ENCODE measurements around the gene NIT1. TPM values are rescaled to one million over a fixed set of nuclear protein-coding genes. Genes with fewer than 3 reads are reported as not detected.

The NIT1 gene
- total and polyA plus RNA-seq, 8 donors = 8.8 to 77.9 (median 24.1) TPM

DNA sequence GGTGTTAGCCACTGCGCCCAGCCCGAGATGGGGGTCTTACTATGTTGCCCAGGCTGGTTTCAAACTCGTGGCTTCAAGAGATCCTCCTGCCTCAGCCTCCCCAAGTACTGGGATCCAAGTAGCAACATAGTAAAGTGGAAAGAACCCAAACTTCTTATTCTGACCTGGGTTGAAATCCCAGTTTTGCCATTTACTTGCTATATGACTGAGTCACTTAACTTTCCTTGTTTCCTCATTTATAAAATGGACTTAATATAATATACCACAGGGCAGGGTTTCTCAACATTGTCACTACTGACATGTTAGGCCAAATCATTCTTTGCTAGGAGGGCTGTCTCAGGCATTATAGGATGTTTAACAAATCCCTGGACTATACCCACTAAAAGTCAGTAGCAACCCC lies 6.8 kb upstream of the NIT1 start:
- H3K4me3 ChIP-seq = no peak overlapping the region
- H3K36me3 ChIP-seq = peaks cover 0 to 23% (median 16%) of the 10 kb centered on the region in 4 donors
- no peaks in the 10 kb centered on the region for H3K9me3 ChIP-seq
- H3K27ac ChIP-seq = no peak overlapping the region
- intact Hi-C loops (cut with DNase I; ENCODE audit: low total_unique reads) = no loop called here
- 90 to 100% (median 98%) methylated on average over 3 of the region's 3 CpGs for WGBS, 5 donors
- DNase-seq = no peak
- no peaks in the 10 kb centered on the region for H3K27me3 ChIP-seq
- peaks cover 12 to 48% (median 31%) of the 10 kb centered on the region in 4 donors for H3K4me1 ChIP-seq
- no peak for TF ChIP-seq POLR2AphosphoS5 (IDR thresholded peaks at IDR 0.05)
- TF ChIP-seq, protein P1, sequence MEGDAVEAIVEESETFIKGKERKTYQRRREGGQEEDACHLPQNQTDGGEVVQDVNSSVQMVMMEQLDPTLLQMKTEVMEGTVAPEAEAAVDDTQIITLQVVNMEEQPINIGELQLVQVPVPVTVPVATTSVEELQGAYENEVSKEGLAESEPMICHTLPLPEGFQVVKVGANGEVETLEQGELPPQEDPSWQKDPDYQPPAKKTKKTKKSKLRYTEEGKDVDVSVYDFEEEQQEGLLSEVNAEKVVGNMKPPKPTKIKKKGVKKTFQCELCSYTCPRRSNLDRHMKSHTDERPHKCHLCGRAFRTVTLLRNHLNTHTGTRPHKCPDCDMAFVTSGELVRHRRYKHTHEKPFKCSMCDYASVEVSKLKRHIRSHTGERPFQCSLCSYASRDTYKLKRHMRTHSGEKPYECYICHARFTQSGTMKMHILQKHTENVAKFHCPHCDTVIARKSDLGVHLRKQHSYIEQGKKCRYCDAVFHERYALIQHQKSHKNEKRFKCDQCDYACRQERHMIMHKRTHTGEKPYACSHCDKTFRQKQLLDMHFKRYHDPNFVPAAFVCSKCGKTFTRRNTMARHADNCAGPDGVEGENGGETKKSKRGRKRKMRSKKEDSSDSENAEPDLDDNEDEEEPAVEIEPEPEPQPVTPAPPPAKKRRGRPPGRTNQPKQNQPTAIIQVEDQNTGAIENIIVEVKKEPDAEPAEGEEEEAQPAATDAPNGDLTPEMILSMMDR (IDR thresholded peaks at IDR 0.05) = no peak
- TF ChIP-seq POLR2A (IDR thresholded peaks at IDR 0.05) = no peak
- no peak for TF ChIP-seq EP300 (IDR thresholded peaks at IDR 0.05)

DNA sequence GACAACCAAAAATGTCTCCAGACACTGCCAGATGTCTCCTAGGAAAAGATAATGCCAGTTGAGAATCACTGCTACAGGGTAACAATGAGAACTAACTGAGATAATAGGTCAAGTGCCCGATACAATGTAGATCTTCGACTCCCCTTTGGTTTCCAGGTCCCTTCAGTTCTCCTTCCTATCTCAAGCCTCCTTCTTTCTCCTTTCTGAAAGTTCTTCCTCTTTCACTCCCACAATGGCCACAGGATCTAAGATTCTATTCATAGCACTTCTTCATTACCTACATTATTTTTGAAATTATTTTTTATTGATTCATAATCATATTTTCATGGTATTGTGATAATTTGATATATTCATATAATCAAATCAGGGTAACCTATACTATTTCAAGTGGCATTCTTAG lies 6.4 kb upstream of the NIT1 start:
- Histone ChIP-seq H3K9me3 (no peaks in the 10 kb centered on the region), H3K27ac (no peak overlapping the region), H3K27me3 (no peaks in the 10 kb centered on the region), H3K4me3 (no peak overlapping the region), H3K4me1 (peaks cover 16 to 52% (median 35%) of the 10 kb centered on the region in 4 donors), H3K36me3 (peaks cover 0 to 23% (median 16%) of the 10 kb centered on the region in 4 donors)
- 81 to 94% (median 88%) methylated on average over 2 of the region's 2 CpGs for WGBS, 5 donors
- DNase-seq = no peak
- TF ChIP-seq POLR2A (IDR thresholded peaks at IDR 0.05) (no peak), POLR2AphosphoS5 (IDR thresholded peaks at IDR 0.05) (no peak)
- TF ChIP-seq, protein P1 (IDR thresholded peaks at IDR 0.05) = no peak
- intact Hi-C loops (cut with DNase I; ENCODE audit: low total_unique reads) = no loop called here

- Histone ChIP-seq H3K27ac (no peak overlapping the region), H3K36me3 (peaks cover 0 to 19% (median 16%) of the 10 kb centered on the region in 4 donors), H3K9me3 (no peaks in the 10 kb centered on the region), H3K4me1 (peaks cover 30 to 66% (median 49%) of the 10 kb centered on the region in 4 donors), H3K4me3 (no peak overlapping the region), H3K27me3 (no peaks in the 10 kb centered on the region)
- no peak for DNase-seq
- WGBS, 5 donors = 65 to 90% (median 73%) methylated on average over 1 of the region's 1 CpG
- intact Hi-C loops (cut with DNase I; ENCODE audit: low total_unique reads) = no loop called here
- TF ChIP-seq POLR2AphosphoS5 (IDR thresholded peaks at IDR 0.05) = no peak
- TF ChIP-seq, protein P1 (IDR thresholded peaks at IDR 0.05) = no peak
- no peak for TF ChIP-seq POLR2A (IDR thresholded peaks at IDR 0.05)
- TF ChIP-seq EP300 (IDR thresholded peaks at IDR 0.05) = no peak
Measured at GRCh38 chr1:161113915-161114314, 4.0 kb upstream of the NIT1 start.

- Histone ChIP-seq H3K27me3 (no peaks in the 10 kb centered on the region), H3K27ac (no peak overlapping the region), H3K4me1 (peaks cover 37 to 72% (median 55%) of the 10 kb centered on the region in 4 donors), H3K4me3 (no peak overlapping the region), H3K9me3 (no peaks in the 10 kb centered on the region), H3K36me3 (peaks cover 0 to 14% (median 10%) of the 10 kb centered on the region in 4 donors)
- intact Hi-C loops (cut with DNase I; ENCODE audit: low total_unique reads) = no loop called here
- TF ChIP-seq EP300 (IDR thresholded peaks at IDR 0.05) (no peak), POLR2A (IDR thresholded peaks at IDR 0.05) (no peak), POLR2AphosphoS5 (IDR thresholded peaks at IDR 0.05) (no peak)
- TF ChIP-seq, protein P1 (IDR thresholded peaks at IDR 0.05) = no peak
- DNase-seq = no peak
- WGBS, 5 donors = 76 to 90% (median 84%) methylated on average over 2 of the region's 2 CpGs
Measured at GRCh38 chr1:161114556-161114955, 3.3 kb upstream of the NIT1 start.
